H1 (cell line): ENCODE data around the gene ZNF526. TPM values are rescaled to one million over a fixed set of nuclear protein-coding genes. Genes with fewer than 3 reads are reported as not detected.

Source experiments
- BCL11A ChIP-seq, 2 experiments: IDR thresholded peaks; one replicate each; pipeline ENCODE4 v1.6.1; 2011; ENCODE audit warnings: low read depth in 2 of 2, low read length in 2 of 2, mild to moderate bottlenecking in 2 of 2
- BRCA1 ChIP-seq: IDR thresholded peaks from 2 replicates; pipeline ENCODE4 v1.6.1; 2012; ENCODE audit warnings: low read depth, low read length, improper control_type of control experiment
- CEBPB ChIP-seq: IDR thresholded peaks from 2 replicates; pipeline ENCODE4 v1.6.1; 2012; ENCODE audit warnings: low read depth, low read length
- CHD1 ChIP-seq: IDR thresholded peaks from 2 replicates; pipeline ENCODE4 v1.6.1; 2012; ENCODE audit warnings: low read depth, low read length, improper control_type of control experiment
- CHD7 ChIP-seq: fragments of 300-600 bp; sonication (generic); IDR thresholded peaks from 2 replicates; pipeline ENCODE4 v1.7.1; 2012; ENCODE audit warnings: low read length, moderate library complexity, mild to moderate bottlenecking, inconsistent platforms; ENCODE audit not compliant: insufficient replicate concordance
- KDM1A ChIP-seq: fragments of 200-600, 300-600 bp; sonication (generic); IDR thresholded peaks from 2 replicates; pipeline ENCODE4 v1.7.1; 2016; ENCODE audit warnings: mild to moderate bottlenecking, low read length, borderline replicate concordance
- NANOG ChIP-seq: IDR thresholded peaks from 2 replicates; pipeline ENCODE4 v1.6.1; 2011; ENCODE audit warnings: low read length, low read depth, mild to moderate bottlenecking, inconsistent platforms; ENCODE audit not compliant: insufficient read depth, poor library complexity, severe bottlenecking
- SAP30 ChIP-seq: fragments of 300-600 bp; sonication (generic); IDR thresholded peaks from 2 replicates; pipeline ENCODE4 v1.7.1; 2012; ENCODE audit warnings: low read length, moderate library complexity, mild to moderate bottlenecking, inconsistent platforms; ENCODE audit not compliant: insufficient read depth, insufficient replicate concordance
- SP1 ChIP-seq: IDR thresholded peaks from 2 replicates; pipeline ENCODE4 v1.6.1; 2011; ENCODE audit warnings: low read depth, low read length
- SRF ChIP-seq: IDR thresholded peaks from 2 replicates; pipeline ENCODE4 v1.6.1; 2011; ENCODE audit warnings: mild to moderate bottlenecking, low read depth, low read length, moderate library complexity
- TBP ChIP-seq: IDR thresholded peaks from 2 replicates; pipeline ENCODE4 v1.6.1; 2011; ENCODE audit warnings: low read depth, low read length, improper control_type of control experiment
- polyA plus RNA-seq, 7 experiments: library from polyadenylated mRNA; depleted of rRNA in 3 of 7; stranded (reverse) in 5 of 7; unstranded in 2 of 7; fragments of >200 nt in 5 of 7; fragments of 200-250 nt in 2 of 7; gene quantifications; 1 replicate in 5 of 7; 2 replicates in 1 of 7; 4 replicates in 1 of 7; pipeline versions ENCODE4 v1.2.1 to v1.2.3, GENCODE V29; 2011 to 2013; ENCODE audit warnings: missing spikeins in 2 of 7, mixed read lengths in 2 of 7
- total RNA-seq: library from RNA; stranded (reverse); fragmentation: NEBNext Ultra II Directional; extraction: Animal tissue kit (Norgen Biotek cat#: 25700); gene quantifications from 2 replicates; pipeline ENCODE4 v1.2.1, GENCODE V29; 2021

Gene ZNF526
- total and polyA plus RNA-seq, 2 of the 8 experiments (the other 6 are each of a cell fraction or from before 2014, with no cell fraction given) = 8.4 to 14.1 TPM

GRCh38 chr19:42176990-42177685, 43.0 kb upstream of the ZNF526 start (continued):
- TF ChIP-seq CHD7 (no peak), BCL11A (IDR thresholded peaks at IDR 0.05; ENCODE audit: low read depth in 2 of 2, low read length in 2 of 2) (no peak), SP1 (no peak), CHD1 (no peak), SRF (no peak), TBP (peak; percentile 69; the same call in 1 of the 2 replicates), NANOG (no peak), SAP30 (no peak), BRCA1 (no peak), KDM1A (peak; percentile 79; the same call in 1 of the 2 replicates), CEBPB (no peak)
